HCT116 (cell line): Measurements from ENCODE around the gene PCCA. TPM values are rescaled to one million over a fixed set of nuclear protein-coding genes. Genes with fewer than 3 reads are reported as not detected.

Source experiments
- ATAC-seq: fragments of 200-7000 bp; cut with Tn5 transposase; 2 replicates; pipeline ENCODE4 v1.9.1; 2020; ENCODE audit warnings: mild to moderate bottlenecking, moderate library complexity
- BruUV-seq: library from RNA; stranded (reverse); fragments of 400-500 nt; replicated peaks from 2 replicates; lab custom pipeline; 2021; lab: Mats Ljungman, UMichigan
- CTCF ChIA-PET: fragments of 300-600 bp; sonication (Branson Sonifier 250); formaldehyde crosslinking; loops from one replicate; lab custom pipeline; 2021; ENCODE audit warnings: antibody characterized with exemption; lab: Charles Lee
- POLR2A ChIA-PET: fragments of 300-600, 350-600 bp; sonication (Branson Sonifier 250); formaldehyde crosslinking; loops from one replicate; lab custom pipeline; 2021; ENCODE audit warnings: antibody characterized with exemption; lab: Charles Lee
- RAD21 ChIA-PET, 2 experiments: fragments of 300-600 bp; sonication (Branson Sonifier 250); formaldehyde crosslinking; loops; one replicate each; lab custom pipeline; 2023; ENCODE audit warnings: low total read pairs in 2 of 2; ENCODE audit not compliant: uncharacterized antibody in 2 of 2, unreplicated experiment in 2 of 2, low non-redundant PET in 1 of 2; lab: Charles Lee
- DNase-seq: peaks from one replicate; pipeline ENCODE4 v3.0.0-alpha.2; 2010; ENCODE audit warnings: low read depth, low spot score
- H2AFZ ChIP-seq: fragments of 200-600 bp; shearing (Covaris generic), sonication (generic); 2 replicates; pipeline ENCODE4 v1.6.1; 2017; ENCODE audit warnings: low read depth, mixed run types, mixed read lengths, antibody characterized with exemption, low read length; ENCODE audit not compliant: poor library complexity, severe bottlenecking
- H3K27ac ChIP-seq: 2 replicates; pipeline ENCODE4 v1.5.1; 2012; ENCODE audit warnings: low read depth, low read length
- H3K27me3 ChIP-seq: fragments of 200-600 bp; sonication (generic); 2 replicates; pipeline ENCODE4 v1.6.1; 2016; ENCODE audit warnings: mixed run types, low read length, mixed read lengths; ENCODE audit not compliant: insufficient read depth
- H3K36me3 ChIP-seq, 2 experiments: fragments of 200-500 bp in 1 of 2; fragments of 200-600 bp in 1 of 2; sonication (Bioruptor generic) in 1 of 2; sonication (generic) in 1 of 2; 2 replicates each; pipeline versions ENCODE4 v1.5.1 to v1.6.1; 2014 to 2016; ENCODE audit warnings: low read length in 2 of 2, inconsistent platforms in 1 of 2, mixed read lengths in 1 of 2, mixed run types in 1 of 2; ENCODE audit not compliant: insufficient read depth in 2 of 2, control insufficient read depth in 1 of 2
- H3K4me1 ChIP-seq, 2 experiments: fragments of 200-600 bp in 1 of 2; sonication (generic) in 1 of 2; 2 replicates each; pipeline versions ENCODE4 v1.5.1 to v1.6.1; 2012 to 2017; ENCODE audit warnings: low read length in 2 of 2, inconsistent platforms in 1 of 2, mild to moderate bottlenecking in 1 of 2, mixed read lengths in 1 of 2, mixed run types in 1 of 2, moderate library complexity in 1 of 2; ENCODE audit not compliant: insufficient read depth in 2 of 2, control insufficient read depth in 1 of 2
- H3K4me2 ChIP-seq: fragments of 200-600 bp; sonication (generic); 2 replicates; pipeline ENCODE4 v1.6.1; 2017; ENCODE audit warnings: mixed run types, low read length, mixed read lengths
- H3K4me3 ChIP-seq, 2 experiments: fragments of 200-600 bp in 1 of 2; sonication (generic) in 1 of 2; replicated peaks in 1 of 2; 2 replicates each; pipeline ENCODE4 v1.5.1; 2011 to 2016; ENCODE audit warnings: low read length in 2 of 2, control low read depth in 1 of 2, low read depth in 1 of 2, mild to moderate bottlenecking in 1 of 2, mixed read lengths in 1 of 2, mixed run types in 1 of 2
- H3K79me2 ChIP-seq: fragments of 200-600 bp; sonication (generic); 2 replicates; pipeline ENCODE4 v1.6.1; 2017; ENCODE audit warnings: mild to moderate bottlenecking, mixed run types, low read length, moderate library complexity, mixed read lengths; ENCODE audit not compliant: insufficient read depth
- H3K9ac ChIP-seq: fragments of 200-600 bp; sonication (generic); 2 replicates; pipeline ENCODE4 v1.6.1; 2016; ENCODE audit warnings: low read length, mixed read lengths
- H3K9me2 ChIP-seq: fragments of 200-600 bp; sonication (generic), shearing (Covaris generic); 2 replicates; pipeline ENCODE4 v1.6.1; 2017; ENCODE audit warnings: mixed run types, mild to moderate bottlenecking, moderate library complexity; ENCODE audit not compliant: insufficient read depth
- H3K9me3 ChIP-seq, 2 experiments: fragments of 200-500 bp in 1 of 2; fragments of 200-600 bp in 1 of 2; sonication (Bioruptor generic) in 1 of 2; sonication (generic) in 1 of 2; 2 replicates each; pipeline ENCODE4 v1.6.1; 2014 to 2017; ENCODE audit warnings: low read length in 2 of 2, mixed read lengths in 2 of 2, inconsistent platforms in 1 of 2, low read depth in 1 of 2, mild to moderate bottlenecking in 1 of 2, mixed run types in 1 of 2, moderate library complexity in 1 of 2; ENCODE audit not compliant: control insufficient read depth in 1 of 2, insufficient read depth in 1 of 2
- H4K20me1 ChIP-seq: fragments of 200-600 bp; sonication (generic), shearing (Covaris generic); 2 replicates; pipeline ENCODE4 v1.6.1; 2017; ENCODE audit warnings: mixed run types, mild to moderate bottlenecking, moderate library complexity; ENCODE audit not compliant: insufficient read depth
- ATF3 ChIP-seq: IDR thresholded peaks from 2 replicates; pipeline ENCODE4 v1.6.1; 2012
- CTCF ChIP-seq, 3 experiments: fragments of 200-600 bp in 1 of 3; sonication (generic) in 1 of 3; IDR thresholded peaks in 2 of 3; conservative IDR thresholded peaks in 1 of 3; 2 replicates each; pipeline ENCODE4 v1.5.1; 2012 to 2017; ENCODE audit warnings: low read depth in 2 of 3, low read length in 2 of 3, antibody characterized with exemption in 1 of 3, borderline replicate concordance in 1 of 3, control low read depth in 1 of 3, mild to moderate bottlenecking in 1 of 3, mixed read lengths in 1 of 3, mixed run types in 1 of 3, moderate library complexity in 1 of 3; ENCODE audit not compliant: insufficient read depth in 1 of 3
- EGR1 ChIP-seq: IDR thresholded peaks from 2 replicates; pipeline ENCODE4 v1.6.1; 2012; ENCODE audit warnings: low read depth
- EZH2phosphoT487 ChIP-seq: fragments of 200-600 bp; IDR thresholded peaks from 2 replicates; pipeline ENCODE4 v1.6.1; 2018; ENCODE audit warnings: antibody characterized with exemption, borderline replicate concordance
- POLR2A ChIP-seq: IDR thresholded peaks from 2 replicates; pipeline ENCODE4 v1.7.0; 2011; ENCODE audit warnings: borderline replicate concordance; ENCODE audit not compliant: insufficient read depth, insufficient read length; ENCODE audit errors: extremely low read depth
- REST ChIP-seq: IDR thresholded peaks from 2 replicates; pipeline ENCODE4 v1.6.1; 2012; ENCODE audit warnings: low read depth
- SIN3A ChIP-seq: IDR thresholded peaks from 2 replicates; pipeline ENCODE4 v1.6.1; 2012; ENCODE audit warnings: low read depth
- TCF7L2 ChIP-seq: IDR thresholded peaks from 2 replicates; pipeline ENCODE4 v1.7.0; 2011; ENCODE audit warnings: borderline replicate concordance, inconsistent platforms; ENCODE audit not compliant: insufficient read depth, insufficient read length; ENCODE audit errors: extremely low read depth
- ZFX ChIP-seq: fragments of 450-650 bp; IDR thresholded peaks from 2 replicates; pipeline ENCODE4 v1.6.1; 2017
- intact Hi-C: fragments of 100-400 bp; cut with micrococcal nuclease; formaldehyde crosslinking; loops from 2 replicates; pipeline ENCODE4 v1.10.0; 2022
- total RNA-seq: library from RNA; stranded (reverse); gene quantifications from one replicate; pipeline ENCODE4 v1.2.1, GENCODE V29; 2021; ENCODE audit not compliant: unreplicated experiment

Gene PCCA
- total RNA-seq, 1 experiment from 2014 or later: 23.0 TPM

- Histone ChIP-seq H3K79me2 (no peaks in the 10 kb centered on the region), H2AFZ (no peak overlapping the region), H4K20me1 (no peaks in the 10 kb centered on the region)
- intact Hi-C loops: no loop called here
- ChIA-PET RAD21 (no interaction called here), CTCF (interaction anchor here (1.2 kb wide), 1 partner anchor 32 kb away, joined by 3 read pairs; no protein-coding TSS in a partner anchor)
- TF ChIP-seq ATF3: no peak
- no peak for TF ChIP-seq SIN3A
- no peak for TF ChIP-seq EGR1
- TF ChIP-seq, all 23 proteins: peak for 0
- no peaks in the 10 kb centered on the region for H3K9me3 ChIP-seq
- DNase-seq: no peak
- H3K27ac ChIP-seq: no peak overlapping the region
- no peak for ATAC-seq
- POLR2A ChIA-PET: no interaction called here
- H3K27me3 ChIP-seq: no peaks in the 10 kb centered on the region
- H3K36me3 ChIP-seq: no peaks in the 10 kb centered on the region
- H3K4me1 ChIP-seq: no peaks in the 10 kb centered on the region
- H3K9me2 ChIP-seq: no peaks in the 10 kb centered on the region
- BruUV-seq: no TSS peak
- no peak overlapping the region for H3K4me3 ChIP-seq
- no peak overlapping the region for H3K4me2 ChIP-seq
- no peak overlapping the region for H3K9ac ChIP-seq
Measured at GRCh38 chr13:100483139-100483538, 394.2 kb downstream of the PCCA start.

GRCh38 chr13:100483841-100484381 lies 395.0 kb downstream of the PCCA start:
- Histone ChIP-seq H3K4me2 (no peak overlapping the region), H3K9me2 (no peaks in the 10 kb centered on the region), H3K79me2 (no peaks in the 10 kb centered on the region), H3K9ac (no peak overlapping the region), H2AFZ (no peak overlapping the region), H3K36me3 (no peaks in the 10 kb centered on the region), H3K27ac (no peak overlapping the region), H3K9me3 (no peaks in the 10 kb centered on the region), H3K27me3 (no peaks in the 10 kb centered on the region), H3K4me3 (no peak overlapping the region), H3K4me1 (no peaks in the 10 kb centered on the region), H4K20me1 (no peaks in the 10 kb centered on the region)
- CTCF ChIA-PET: no interaction called here
- intact Hi-C loops: no loop called here
- POLR2A ChIA-PET: no interaction called here
- DNase-seq: no peak
- no TSS peak for BruUV-seq
- RAD21 ChIA-PET: no interaction called here
- no peak for ATAC-seq
- TF ChIP-seq CTCF (IDR thresholded peaks at IDR 0.05 in 2 of 3, conservative IDR thresholded peaks at IDR 0.05 in 1 of 3; ENCODE audit: borderline replicate concordance in 1 of 3, insufficient read depth in 1 of 3, low read depth in 2 of 3, low read length in 2 of 3) (no peak), EZH2phosphoT487 (no peak), ZFX (no peak), POLR2A (no peak), TCF7L2 (no peak), REST (no peak)
